Measurements from ENCODE around the gene AFF3.

The AFF3 gene

DNA sequence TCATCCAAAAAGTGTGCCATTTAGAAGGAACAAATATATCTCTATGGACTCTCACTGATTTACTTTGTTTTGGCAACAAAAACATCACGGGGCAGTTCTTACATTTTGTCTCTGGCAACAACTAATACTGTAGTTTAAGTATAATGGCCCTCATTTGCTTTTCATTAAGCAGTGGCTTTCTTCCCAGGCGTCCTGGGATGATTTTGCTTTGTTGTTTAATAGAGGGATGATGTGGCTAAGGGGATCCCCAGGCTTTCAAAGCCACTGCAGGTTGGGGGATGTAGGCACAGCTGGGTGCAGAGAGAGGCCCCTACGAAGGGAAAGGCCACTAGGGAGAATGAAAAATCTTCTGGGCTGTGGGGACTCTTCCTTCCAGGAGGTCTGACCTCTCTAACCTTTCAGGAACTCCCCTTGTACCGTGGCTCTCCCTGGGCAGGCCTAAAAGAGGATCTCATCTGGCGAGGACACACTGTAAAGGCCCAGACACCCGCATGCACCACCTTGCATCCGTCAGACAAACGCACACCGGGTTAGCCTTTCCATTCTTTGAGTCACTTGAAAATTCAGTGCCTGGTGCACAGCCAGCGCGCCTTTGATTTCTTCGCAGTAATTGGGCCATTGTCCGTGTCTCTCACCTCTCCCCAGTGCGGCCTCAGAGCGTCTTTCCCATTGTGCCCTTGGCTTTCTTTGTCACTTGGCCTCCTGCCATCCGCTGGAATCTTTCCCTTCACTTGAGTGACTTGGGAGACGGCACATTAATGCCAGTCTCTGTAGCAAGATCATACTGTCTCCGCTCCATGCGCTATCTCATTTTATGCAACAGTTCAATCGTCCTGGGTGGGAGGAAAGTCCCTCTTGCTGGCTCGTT, 40.3 kb upstream of the AFF3 start:
- TF ChIP-seq, protein P1, sequence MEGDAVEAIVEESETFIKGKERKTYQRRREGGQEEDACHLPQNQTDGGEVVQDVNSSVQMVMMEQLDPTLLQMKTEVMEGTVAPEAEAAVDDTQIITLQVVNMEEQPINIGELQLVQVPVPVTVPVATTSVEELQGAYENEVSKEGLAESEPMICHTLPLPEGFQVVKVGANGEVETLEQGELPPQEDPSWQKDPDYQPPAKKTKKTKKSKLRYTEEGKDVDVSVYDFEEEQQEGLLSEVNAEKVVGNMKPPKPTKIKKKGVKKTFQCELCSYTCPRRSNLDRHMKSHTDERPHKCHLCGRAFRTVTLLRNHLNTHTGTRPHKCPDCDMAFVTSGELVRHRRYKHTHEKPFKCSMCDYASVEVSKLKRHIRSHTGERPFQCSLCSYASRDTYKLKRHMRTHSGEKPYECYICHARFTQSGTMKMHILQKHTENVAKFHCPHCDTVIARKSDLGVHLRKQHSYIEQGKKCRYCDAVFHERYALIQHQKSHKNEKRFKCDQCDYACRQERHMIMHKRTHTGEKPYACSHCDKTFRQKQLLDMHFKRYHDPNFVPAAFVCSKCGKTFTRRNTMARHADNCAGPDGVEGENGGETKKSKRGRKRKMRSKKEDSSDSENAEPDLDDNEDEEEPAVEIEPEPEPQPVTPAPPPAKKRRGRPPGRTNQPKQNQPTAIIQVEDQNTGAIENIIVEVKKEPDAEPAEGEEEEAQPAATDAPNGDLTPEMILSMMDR (conservative IDR thresholded peaks at IDR 0.05) = no peak
- no peak overlapping the region for H3K27ac ChIP-seq

DNA sequence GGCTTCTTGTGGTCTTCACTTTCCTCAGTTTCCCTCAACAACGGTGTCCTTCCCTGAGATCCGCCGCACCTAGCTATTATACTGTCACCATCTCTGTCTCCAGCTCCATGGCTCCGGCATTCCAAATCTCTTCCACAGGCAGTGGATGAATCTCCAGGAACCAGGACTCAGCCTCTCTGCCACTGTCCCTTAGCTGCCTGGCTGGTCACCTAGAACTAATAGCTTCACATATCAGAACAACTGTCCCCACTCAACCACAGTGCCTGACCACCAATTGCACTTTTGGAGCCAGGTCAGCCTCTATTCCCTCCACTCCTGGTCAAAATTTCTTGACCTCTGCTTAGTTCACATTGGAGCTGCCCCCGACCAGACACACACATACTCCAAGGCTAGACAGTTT, 38.1 kb upstream of the AFF3 start:
- TF ChIP-seq, protein P1 (conservative IDR thresholded peaks at IDR 0.05) = no peak
- no peak overlapping the region for H3K27ac ChIP-seq

GRCh38 chr2:100179806-100180205, 37.4 kb upstream of the AFF3 start:
- no peak overlapping the region for H3K27ac ChIP-seq
- TF ChIP-seq, protein P1 (conservative IDR thresholded peaks at IDR 0.05) = no peak

DNA sequence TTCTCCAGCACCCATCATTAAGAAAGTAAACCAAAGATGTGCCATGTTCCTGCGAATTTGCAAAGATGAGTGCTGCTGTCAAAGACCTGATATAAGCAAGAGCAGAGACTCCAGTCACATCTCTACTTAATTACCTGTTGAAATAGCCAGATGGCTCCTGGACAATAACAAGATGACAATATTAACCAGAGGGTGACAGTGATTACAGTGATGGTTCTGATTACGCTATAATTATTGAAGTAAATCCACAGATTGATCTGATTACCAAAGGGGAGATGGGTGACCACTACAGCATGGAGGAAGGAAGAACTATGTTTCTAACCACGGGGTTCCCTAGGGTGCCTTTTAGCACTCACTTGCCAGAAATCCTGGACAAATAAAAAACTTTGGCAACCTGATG, 36.5 kb upstream of the AFF3 start:
- H3K27ac ChIP-seq = no peak overlapping the region
- TF ChIP-seq, protein P1 (conservative IDR thresholded peaks at IDR 0.05) = no peak

GRCh38 chr2:100178085-100178788, 35.8 kb upstream of the AFF3 start:
- H3K27ac ChIP-seq = no peak overlapping the region
- TF ChIP-seq, protein P1 (conservative IDR thresholded peaks at IDR 0.05) = peak; percentile 27; the same call in 1 of the 2 replicates

- no peak overlapping the region for H3K27ac ChIP-seq
- TF ChIP-seq, protein P1 (conservative IDR thresholded peaks at IDR 0.05) = no peak
Observed at GRCh38 chr2:100176925-100177324, 34.5 kb upstream of the AFF3 start.

DNA sequence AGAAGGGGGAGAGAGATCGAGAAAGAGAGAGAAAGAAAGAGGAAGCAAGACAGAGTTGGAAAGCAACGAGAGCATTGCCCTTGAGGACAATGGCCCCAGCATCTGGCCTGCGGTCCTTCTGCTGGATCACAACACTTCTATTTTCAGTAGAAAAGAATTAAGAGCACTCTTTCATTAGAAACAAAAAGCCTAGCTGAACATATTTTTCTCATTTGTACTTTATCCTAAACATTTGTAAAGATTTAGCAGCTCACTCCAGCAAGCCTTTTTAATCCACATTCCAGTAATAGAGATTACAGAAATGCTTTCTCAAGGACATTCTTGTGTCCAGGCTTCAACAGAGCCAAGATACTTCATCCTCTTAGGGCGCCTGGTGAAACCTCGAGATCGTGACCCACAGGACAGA, 31.6 kb upstream of the AFF3 start:
- TF ChIP-seq, protein P1 (conservative IDR thresholded peaks at IDR 0.05) = no peak
- no peak overlapping the region for H3K27ac ChIP-seq

Data from VCaP (cell line).